GM13977 (cell line): ENCODE measurements around the gene MARCO.

ENCODE experiments used
- DNase-seq: peaks from one replicate; pipeline ENCODE4 v3.0.0; 2012; ENCODE audit warnings: low spot score
- in situ Hi-C: fragments of 300-500 bp; cut with MboI; formaldehyde crosslinking; loops from one replicate; pipeline ENCODE4 v1.12.0; 2022; ENCODE audit warnings: low sequenced_read_pairs, low pct_unique_long_range_greater_than_20kb, mixed read lengths, inconsistent platforms; ENCODE audit not compliant: unreplicated experiment
- TF ChIP-seq, protein P1 (sequence below): IDR thresholded peaks from 2 replicates; pipeline ENCODE4 v1.5.1; 2012; ENCODE audit warnings: mild to moderate bottlenecking, control low read depth; ENCODE audit not compliant: insufficient read depth; ENCODE audit errors: extremely low read depth, missing control alignments

The MARCO gene, protein sequence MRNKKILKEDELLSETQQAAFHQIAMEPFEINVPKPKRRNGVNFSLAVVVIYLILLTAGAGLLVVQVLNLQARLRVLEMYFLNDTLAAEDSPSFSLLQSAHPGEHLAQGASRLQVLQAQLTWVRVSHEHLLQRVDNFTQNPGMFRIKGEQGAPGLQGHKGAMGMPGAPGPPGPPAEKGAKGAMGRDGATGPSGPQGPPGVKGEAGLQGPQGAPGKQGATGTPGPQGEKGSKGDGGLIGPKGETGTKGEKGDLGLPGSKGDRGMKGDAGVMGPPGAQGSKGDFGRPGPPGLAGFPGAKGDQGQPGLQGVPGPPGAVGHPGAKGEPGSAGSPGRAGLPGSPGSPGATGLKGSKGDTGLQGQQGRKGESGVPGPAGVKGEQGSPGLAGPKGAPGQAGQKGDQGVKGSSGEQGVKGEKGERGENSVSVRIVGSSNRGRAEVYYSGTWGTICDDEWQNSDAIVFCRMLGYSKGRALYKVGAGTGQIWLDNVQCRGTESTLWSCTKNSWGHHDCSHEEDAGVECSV

DNA sequence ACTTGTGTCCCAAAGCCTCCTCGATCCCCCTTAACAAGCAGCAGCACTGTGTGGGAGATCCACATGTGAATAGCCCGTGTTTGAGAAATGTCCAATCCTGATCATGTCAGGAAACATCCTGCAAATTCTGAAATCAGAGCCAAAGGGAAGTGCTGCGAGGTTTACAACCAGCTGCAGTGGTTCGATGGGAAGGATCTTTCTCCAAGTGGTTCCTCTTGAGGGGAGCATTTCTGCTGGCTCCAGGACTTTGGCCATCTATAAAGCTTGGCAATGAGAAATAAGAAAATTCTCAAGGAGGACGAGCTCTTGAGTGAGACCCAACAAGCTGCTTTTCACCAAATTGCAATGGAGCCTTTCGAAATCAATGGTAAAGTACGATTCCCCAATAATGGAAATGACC is at the start of gene MARCO:
Gene MARCO (plus strand): TSS at position 164 of the 400 bp plus-strand sequence. CDS start 107 bp downstream, at position 271.
- no peak for DNase-seq
- in situ Hi-C loops, result no loop called here
- TF ChIP-seq, protein P1, sequence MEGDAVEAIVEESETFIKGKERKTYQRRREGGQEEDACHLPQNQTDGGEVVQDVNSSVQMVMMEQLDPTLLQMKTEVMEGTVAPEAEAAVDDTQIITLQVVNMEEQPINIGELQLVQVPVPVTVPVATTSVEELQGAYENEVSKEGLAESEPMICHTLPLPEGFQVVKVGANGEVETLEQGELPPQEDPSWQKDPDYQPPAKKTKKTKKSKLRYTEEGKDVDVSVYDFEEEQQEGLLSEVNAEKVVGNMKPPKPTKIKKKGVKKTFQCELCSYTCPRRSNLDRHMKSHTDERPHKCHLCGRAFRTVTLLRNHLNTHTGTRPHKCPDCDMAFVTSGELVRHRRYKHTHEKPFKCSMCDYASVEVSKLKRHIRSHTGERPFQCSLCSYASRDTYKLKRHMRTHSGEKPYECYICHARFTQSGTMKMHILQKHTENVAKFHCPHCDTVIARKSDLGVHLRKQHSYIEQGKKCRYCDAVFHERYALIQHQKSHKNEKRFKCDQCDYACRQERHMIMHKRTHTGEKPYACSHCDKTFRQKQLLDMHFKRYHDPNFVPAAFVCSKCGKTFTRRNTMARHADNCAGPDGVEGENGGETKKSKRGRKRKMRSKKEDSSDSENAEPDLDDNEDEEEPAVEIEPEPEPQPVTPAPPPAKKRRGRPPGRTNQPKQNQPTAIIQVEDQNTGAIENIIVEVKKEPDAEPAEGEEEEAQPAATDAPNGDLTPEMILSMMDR, result no peak

DNA sequence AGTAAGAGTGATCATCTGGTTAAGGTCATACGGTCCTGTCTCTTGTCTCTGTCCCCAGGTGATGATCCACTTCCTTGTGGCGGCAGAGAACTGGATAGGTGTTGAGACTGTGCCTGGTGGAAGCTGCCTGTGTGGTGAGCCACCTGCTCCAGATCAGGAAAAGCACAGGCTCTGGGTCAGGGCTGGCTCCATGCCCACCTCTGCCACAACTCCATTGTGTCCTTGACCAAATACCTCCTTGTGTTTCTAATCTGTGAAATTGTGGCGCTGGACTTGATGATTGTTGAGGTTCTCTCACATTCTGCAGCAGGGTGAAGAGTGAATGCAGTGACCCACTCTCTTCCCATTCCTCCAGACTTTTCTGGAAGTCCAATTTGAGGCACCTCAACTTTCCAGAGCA is 48.9 kb upstream of the MARCO start:
- DNase-seq, result no peak
- in situ Hi-C loops, result loop anchor here (25.0 kb wide), 1 partner anchor 394 kb away; no protein-coding TSS in a partner anchor
- TF ChIP-seq, protein P1, result no peak

DNA sequence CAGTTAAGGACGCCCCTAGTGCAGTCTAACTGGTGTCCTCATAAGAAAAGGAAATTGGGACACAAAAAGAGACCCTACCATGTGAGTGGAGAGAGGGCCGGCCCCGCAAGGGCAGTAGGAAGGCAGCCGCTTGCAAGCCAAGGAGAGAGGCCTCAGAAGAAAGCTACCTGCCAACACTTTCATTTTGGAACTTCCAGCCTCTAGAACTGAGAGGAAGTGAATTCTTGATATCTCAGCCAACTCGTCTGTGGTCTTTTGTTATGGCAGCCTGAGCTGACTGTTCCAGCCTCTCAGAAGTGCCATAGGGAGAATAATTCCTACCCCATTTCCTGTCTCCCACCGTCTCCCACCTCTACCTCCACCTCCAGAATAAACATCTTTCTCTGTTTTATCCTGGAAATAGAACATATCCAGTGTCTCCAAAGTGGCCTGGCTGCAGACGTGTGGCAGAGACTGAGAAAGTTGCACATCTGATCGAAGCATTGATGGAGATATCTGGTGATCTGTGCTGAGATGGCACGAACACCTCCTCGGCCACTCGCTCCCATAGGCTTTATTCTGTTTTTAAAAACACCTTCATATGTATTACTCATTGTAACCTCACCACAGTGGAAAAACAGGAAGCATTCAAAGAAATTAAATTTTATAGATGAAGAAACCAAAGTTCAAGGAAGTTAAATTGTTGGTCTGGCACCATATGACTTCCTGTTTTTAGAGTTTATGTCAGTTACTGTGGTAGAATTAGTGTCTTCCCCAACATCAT is 39.5 kb upstream of the MARCO start:
- TF ChIP-seq, protein P1, result no peak
- DNase-seq, result no peak
- in situ Hi-C loops, result no loop called here

DNA sequence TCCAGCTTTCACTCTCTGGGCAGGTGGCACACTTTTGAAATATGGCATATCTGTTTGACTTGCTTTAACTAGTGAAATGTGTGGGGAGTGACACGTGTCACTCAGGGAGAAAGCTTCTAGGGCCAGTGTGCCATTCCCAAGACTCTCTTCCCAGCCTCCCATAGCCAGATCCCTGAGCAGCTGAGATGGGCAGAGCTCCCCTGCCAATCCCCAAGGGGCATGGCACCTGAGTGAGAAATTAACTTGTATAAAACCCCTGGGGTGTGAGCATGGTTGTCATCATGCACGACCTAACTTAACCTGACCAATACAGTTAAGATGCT is 39.0 kb upstream of the MARCO start:
- in situ Hi-C loops, result no loop called here
- TF ChIP-seq, protein P1, result no peak
- DNase-seq, result no peak

DNA sequence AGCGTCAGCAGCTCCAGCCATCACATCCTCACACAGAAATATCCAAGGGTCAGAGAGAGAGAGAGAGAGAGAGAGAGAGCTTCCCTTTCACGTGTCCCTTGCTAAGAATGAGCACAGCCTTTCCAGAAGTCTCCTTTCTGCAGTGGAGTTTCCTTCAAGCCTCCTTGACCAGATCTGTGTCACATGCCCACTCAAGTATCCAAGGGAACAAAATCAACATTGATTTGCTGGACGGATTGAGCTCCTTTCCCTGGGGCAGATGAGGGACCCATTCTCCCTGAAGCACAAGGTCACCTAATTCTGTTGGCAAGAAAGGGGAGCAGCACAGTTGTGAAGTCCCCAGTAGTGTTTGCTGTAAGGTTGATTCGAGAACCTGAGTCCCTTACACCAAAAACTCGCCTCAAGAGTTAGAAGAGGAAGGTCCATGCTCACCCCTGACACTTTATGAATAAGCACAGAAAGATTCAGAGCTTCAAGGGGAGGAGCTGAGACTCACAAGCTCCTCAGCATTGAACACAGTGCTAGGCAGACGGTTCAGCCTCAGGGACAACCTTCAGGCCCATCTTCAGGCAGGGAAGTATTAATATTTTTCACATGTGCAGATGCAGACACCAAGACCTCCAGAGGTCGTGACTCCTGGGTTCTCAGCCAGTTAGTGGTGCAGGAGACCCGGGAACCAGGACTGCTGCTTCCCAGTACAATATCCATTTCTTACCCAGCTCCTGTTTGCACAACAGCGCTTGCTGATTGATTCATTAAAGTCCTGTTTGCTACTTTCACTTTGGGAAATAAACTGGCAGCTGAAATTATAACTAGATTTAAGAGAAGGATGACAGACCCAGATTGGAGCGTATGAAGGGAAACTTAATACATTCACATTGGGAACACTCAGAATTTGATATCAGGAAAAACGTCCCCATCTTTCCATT is 38.2 kb upstream of the MARCO start:
- TF ChIP-seq, protein P1, result no peak
- no peak for DNase-seq
- in situ Hi-C loops, result no loop called here

DNA sequence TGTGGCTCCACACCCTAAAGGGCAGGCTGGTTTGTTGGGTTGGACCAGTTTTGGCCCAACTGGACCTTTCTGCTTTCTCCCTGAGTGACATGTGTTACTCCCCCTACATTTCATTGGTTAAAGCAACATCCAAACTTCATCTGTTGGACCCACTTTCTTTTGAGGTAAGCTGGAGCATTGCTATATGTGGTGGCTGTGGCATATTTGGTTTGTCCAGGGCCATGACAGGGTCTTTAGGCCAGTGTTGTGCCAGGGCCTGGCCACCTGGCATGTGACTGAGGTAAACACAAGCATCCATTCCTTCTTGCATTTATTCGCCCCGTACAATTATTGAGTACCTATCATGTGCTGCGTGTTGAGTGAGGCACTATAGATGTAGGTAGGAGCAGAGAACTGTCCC is 36.8 kb upstream of the MARCO start:
- in situ Hi-C loops, result no loop called here
- TF ChIP-seq, protein P1, result no peak

More for the DNA sequence above, 36.8 kb upstream of the MARCO start:
- DNase-seq, result no peak
